ENCODE data around the gene LRRC32. TPM values are rescaled to one million over a fixed set of nuclear protein-coding genes. Genes with fewer than 3 reads are reported as not detected.

LRRC32 gene
- total RNA-seq, 1 experiment from 2014 or later, result not detected

DNA sequence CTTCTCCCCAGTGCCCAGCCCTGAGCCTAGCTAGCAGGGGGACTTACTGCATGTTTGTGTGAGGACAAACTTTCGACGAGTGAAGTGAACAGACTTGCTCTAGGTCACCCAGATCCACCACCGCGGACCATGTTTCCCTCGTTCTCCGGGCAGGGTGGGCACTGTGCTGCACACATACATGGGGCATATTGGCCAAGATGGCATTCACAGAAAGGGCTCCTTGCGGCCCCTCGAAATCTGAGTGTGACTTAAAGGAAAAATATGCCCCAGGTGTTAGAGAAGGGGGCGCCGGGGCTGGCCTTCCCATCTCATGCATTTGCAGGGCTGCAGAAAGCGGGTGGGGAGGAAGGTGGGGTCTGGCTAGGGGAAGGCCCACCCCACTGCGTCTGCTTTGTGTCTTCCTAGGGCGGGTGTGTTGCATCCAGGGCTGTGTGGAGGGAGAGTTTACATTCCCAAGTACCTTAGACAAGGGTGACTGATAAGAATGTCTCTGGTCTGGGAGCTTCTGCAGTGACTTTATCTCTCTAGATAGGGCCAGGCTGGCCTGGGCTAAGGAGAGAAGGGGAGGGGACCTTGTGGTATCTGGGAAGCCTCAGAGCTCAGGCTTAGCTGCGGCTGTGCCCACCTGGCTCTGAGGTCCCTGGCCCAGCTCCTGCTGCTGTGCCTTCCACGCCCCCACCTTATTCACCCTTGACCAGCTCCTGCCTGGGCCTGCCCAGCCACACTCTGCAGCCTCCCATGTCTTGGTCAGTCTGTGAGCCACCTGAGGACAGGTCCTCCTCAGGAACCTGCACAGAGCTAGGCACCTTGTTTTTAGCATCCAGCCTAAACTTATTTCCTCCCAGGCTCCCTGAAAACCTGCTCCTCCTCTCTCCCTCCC, 45.8 kb downstream of the LRRC32 start:
- Histone ChIP-seq H3K36me3 (ENCODE audit: low read depth, low read length) (no peaks in the 10 kb centered on the region), H3K9ac (ENCODE audit: low read length) (no peak overlapping the region), H3F3A (ENCODE audit: low read length, unreplicated experiment) (no peaks in the 10 kb centered on the region), H3K9me3 (ENCODE audit: low read length) (peaks cover 4% of the 10 kb centered on the region; the same call in 1 of the 2 replicates), H3K4me2 (ENCODE audit: low read length) (no peak overlapping the region), H3K27me3 (ENCODE audit: low read length) (no peaks in the 10 kb centered on the region), H3K79me2 (ENCODE audit: low read length) (no peaks in the 10 kb centered on the region), H3K4me3 (ENCODE audit: low read length) (no peak overlapping the region), H3K4me1 (ENCODE audit: insufficient read depth, low read length) (peaks cover 10% of the 10 kb centered on the region; the same call in 1 of the 2 replicates), H3K27ac (ENCODE audit: low read length) (no peak overlapping the region), H4K20me1 (ENCODE audit: low read length) (no peaks in the 10 kb centered on the region), H2AFZ (ENCODE audit: low read length) (no peak overlapping the region), H3K9me2 (replicated peaks; ENCODE audit: low read length) (no peaks in the 10 kb centered on the region)
- DNase-seq, result no peak
- intact Hi-C loops (cut with micrococcal nuclease), result no loop called here
- ChIA-PET CTCF (no interaction called here), POLR2A (ENCODE audit: unreplicated experiment) (no interaction called here)
- TF ChIP-seq EZH2 (IDR thresholded peaks at IDR 0.05; ENCODE audit: low read length, unreplicated experiment) (no peak), EZH2phosphoT487 (IDR thresholded peaks at IDR 0.05; ENCODE audit: borderline replicate concordance, low read length) (no peak)
- TF ChIP-seq, protein P1, sequence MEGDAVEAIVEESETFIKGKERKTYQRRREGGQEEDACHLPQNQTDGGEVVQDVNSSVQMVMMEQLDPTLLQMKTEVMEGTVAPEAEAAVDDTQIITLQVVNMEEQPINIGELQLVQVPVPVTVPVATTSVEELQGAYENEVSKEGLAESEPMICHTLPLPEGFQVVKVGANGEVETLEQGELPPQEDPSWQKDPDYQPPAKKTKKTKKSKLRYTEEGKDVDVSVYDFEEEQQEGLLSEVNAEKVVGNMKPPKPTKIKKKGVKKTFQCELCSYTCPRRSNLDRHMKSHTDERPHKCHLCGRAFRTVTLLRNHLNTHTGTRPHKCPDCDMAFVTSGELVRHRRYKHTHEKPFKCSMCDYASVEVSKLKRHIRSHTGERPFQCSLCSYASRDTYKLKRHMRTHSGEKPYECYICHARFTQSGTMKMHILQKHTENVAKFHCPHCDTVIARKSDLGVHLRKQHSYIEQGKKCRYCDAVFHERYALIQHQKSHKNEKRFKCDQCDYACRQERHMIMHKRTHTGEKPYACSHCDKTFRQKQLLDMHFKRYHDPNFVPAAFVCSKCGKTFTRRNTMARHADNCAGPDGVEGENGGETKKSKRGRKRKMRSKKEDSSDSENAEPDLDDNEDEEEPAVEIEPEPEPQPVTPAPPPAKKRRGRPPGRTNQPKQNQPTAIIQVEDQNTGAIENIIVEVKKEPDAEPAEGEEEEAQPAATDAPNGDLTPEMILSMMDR (conservative IDR thresholded peaks at IDR 0.05; ENCODE audit: low read depth, low read length), result no peak
- ATAC-seq, result no peak
- BruUV-seq (replicated peaks), result no TSS peak

DNA sequence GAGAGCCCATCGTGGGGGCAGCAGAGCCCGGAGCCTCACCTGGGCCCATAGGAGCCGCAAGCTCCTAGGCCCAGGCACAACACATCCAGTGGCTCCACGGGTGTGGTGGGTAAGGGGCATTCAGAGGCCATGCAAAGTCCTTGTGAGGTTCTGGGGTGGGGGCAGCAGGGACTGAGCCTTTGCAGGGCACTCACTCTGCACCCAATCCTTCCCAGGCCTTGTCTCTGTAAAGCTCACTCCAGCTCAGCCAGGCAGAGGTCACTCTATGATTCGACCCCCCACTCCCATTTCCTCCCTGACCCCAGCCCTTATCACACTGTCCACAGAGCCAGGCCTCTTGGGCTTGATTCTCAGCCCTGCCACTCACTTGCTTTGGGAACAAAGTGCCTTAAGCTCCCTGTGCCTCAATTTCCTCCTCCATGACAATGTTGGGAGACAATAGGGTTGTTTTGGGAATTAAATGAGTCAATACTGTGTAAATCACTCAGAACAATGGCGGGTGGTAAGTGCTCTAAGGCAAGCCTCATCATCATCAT, 46.6 kb downstream of the LRRC32 start:
- no peak overlapping the region for H2AFZ ChIP-seq (ENCODE audit: low read length)
- no peaks in the 10 kb centered on the region for H3K36me3 ChIP-seq (ENCODE audit: low read depth, low read length)
- H3K4me3 ChIP-seq (ENCODE audit: low read length), result no peak overlapping the region
- TF ChIP-seq EZH2phosphoT487 (IDR thresholded peaks at IDR 0.05; ENCODE audit: borderline replicate concordance, low read length) (no peak), EZH2 (IDR thresholded peaks at IDR 0.05; ENCODE audit: low read length, unreplicated experiment) (no peak)
- TF ChIP-seq, protein P1 (conservative IDR thresholded peaks at IDR 0.05; ENCODE audit: low read depth, low read length), result no peak
- no TSS peak for BruUV-seq (replicated peaks)
- ATAC-seq (no peak), DNase-seq (no peak)
- no peak overlapping the region for H3K27ac ChIP-seq (ENCODE audit: low read length)
- CTCF ChIA-PET, result no interaction called here
- H3K79me2 ChIP-seq (ENCODE audit: low read length), result no peaks in the 10 kb centered on the region
- intact Hi-C loops (cut with micrococcal nuclease), result no loop called here
- no peak overlapping the region for H3K9ac ChIP-seq (ENCODE audit: low read length)
- peaks cover 4% of the 10 kb centered on the region; the same call in 1 of the 2 replicates for H3K9me3 ChIP-seq (ENCODE audit: low read length)
- H3K9me2 ChIP-seq (replicated peaks; ENCODE audit: low read length), result no peaks in the 10 kb centered on the region
- H3K4me1 ChIP-seq (ENCODE audit: insufficient read depth, low read length), result peaks cover 10% of the 10 kb centered on the region; the same call in 1 of the 2 replicates
- H3F3A ChIP-seq (ENCODE audit: low read length, unreplicated experiment), result no peaks in the 10 kb centered on the region
- H3K27me3 ChIP-seq (ENCODE audit: low read length), result no peaks in the 10 kb centered on the region
- H4K20me1 ChIP-seq (ENCODE audit: low read length), result no peaks in the 10 kb centered on the region
- no peak overlapping the region for H3K4me2 ChIP-seq (ENCODE audit: low read length)
- POLR2A ChIA-PET (ENCODE audit: unreplicated experiment), result interaction anchor here (0.6 kb wide), 1 partner anchor 528 kb away, joined by 3 read pairs; no protein-coding TSS in a partner anchor

All from PC-3 (cell line).